Stimulated activated CD8-positive, alpha-beta memory T cell treated with anti-CD3 and anti-CD28 coated beads, Interleukin-2, amount 100 ng/mL, for 48 hours (primary cell): ENCODE measurements around the gene NRDC.
"Not testable (repeated sequence)": the region's sequence is repeated elsewhere in the genome, so short reads cannot be mapped to it uniquely, and the experiment has no call there.

Experiments
- DNase-seq, 2 donors: peaks; one replicate each; pipeline ENCODE4 v3.0.0-alpha.2; 2020; ENCODE audit warnings: low read depth in 2 of 2

NRDC gene

GRCh38 chr1:51847294-51847920 lies 31.1 kb downstream of the NRDC start:
- DNase-seq = no peak

GRCh38 chr1:51843948-51844347 lies 34.6 kb downstream of the NRDC start:
- DNase-seq = peak; percentile 3 to 10

GRCh38 chr1:51842261-51842660 lies 36.3 kb downstream of the NRDC start:
- DNase-seq = no peak

GRCh38 chr1:51840743-51841461 lies 37.6 kb downstream of the NRDC start:
- DNase-seq = no peak

GRCh38 chr1:51840182-51840581 lies 38.3 kb downstream of the NRDC start:
- DNase-seq = no peak

- DNase-seq = no peak
Measured at GRCh38 chr1:51839094-51839493, 39.4 kb downstream of the NRDC start.

GRCh38 chr1:51837243-51837642 lies 41.3 kb downstream of the NRDC start:
- DNase-seq = no peak

GRCh38 chr1:51833700-51834099 lies 44.8 kb downstream of the NRDC start:
- no peak for DNase-seq

- DNase-seq = no peak
Measured at GRCh38 chr1:51829058-51829457, 49.5 kb downstream of the NRDC start.

- DNase-seq = no peak
Measured at GRCh38 chr1:51819810-51820209, 58.7 kb downstream of the NRDC start.

GRCh38 chr1:51819021-51819420 lies 59.5 kb downstream of the NRDC start:
- not testable (repeated sequence) for DNase-seq

GRCh38 chr1:51818487-51818886 lies 60.0 kb downstream of the NRDC start:
- no peak for DNase-seq

- DNase-seq = no peak
Measured at GRCh38 chr1:51814513-51814912, 64.0 kb downstream of the NRDC start.

GRCh38 chr1:51799372-51799771 lies 79.2 kb downstream of the NRDC start:
- no peak for DNase-seq

- DNase-seq = no peak
Measured at GRCh38 chr1:51794868-51795267, 83.7 kb downstream of the NRDC start.

GRCh38 chr1:51794260-51794659 lies 84.3 kb downstream of the NRDC start:
- no peak for DNase-seq

- no peak for DNase-seq
Measured at GRCh38 chr1:51792864-51793263, 85.7 kb downstream of the NRDC start.

GRCh38 chr1:51791888-51792287 lies 86.6 kb downstream of the NRDC start:
- no peak for DNase-seq

- no peak for DNase-seq
Measured at GRCh38 chr1:51790385-51790784, 88.1 kb downstream of the NRDC start.

GRCh38 chr1:51789342-51789741 lies 89.2 kb downstream of the NRDC start:
- DNase-seq = no peak

- no peak for DNase-seq
Measured at GRCh38 chr1:51788938-51789337, 89.6 kb downstream of the NRDC start.

GRCh38 chr1:51784997-51785421 lies 93.5 kb downstream of the NRDC start:
- DNase-seq = no peak

GRCh38 chr1:51780927-51781326 lies 97.6 kb downstream of the NRDC start:
- no peak for DNase-seq

GRCh38 chr1:51776408-51776807 lies 102.1 kb downstream of the NRDC start:
- DNase-seq = no peak
